Stimulated activated CD4-positive, alpha-beta T cell treated with anti-CD3 and anti-CD28 coated beads, Interleukin-1b, Interleukin-23, amount 100 ng/mL, for 1 hour (primary cell): ENCODE results near the gene DNAJA2.
"Not testable (repeated sequence)": the region's sequence is repeated elsewhere in the genome, so short reads cannot be mapped to it uniquely, and the experiment has no call there.

Source experiments
- DNase-seq, 2 donors: peaks; one replicate each; pipeline ENCODE4 v3.0.0-alpha.2; 2020; ENCODE audit warnings: low read depth in 2 of 2

Gene DNAJA2

DNA sequence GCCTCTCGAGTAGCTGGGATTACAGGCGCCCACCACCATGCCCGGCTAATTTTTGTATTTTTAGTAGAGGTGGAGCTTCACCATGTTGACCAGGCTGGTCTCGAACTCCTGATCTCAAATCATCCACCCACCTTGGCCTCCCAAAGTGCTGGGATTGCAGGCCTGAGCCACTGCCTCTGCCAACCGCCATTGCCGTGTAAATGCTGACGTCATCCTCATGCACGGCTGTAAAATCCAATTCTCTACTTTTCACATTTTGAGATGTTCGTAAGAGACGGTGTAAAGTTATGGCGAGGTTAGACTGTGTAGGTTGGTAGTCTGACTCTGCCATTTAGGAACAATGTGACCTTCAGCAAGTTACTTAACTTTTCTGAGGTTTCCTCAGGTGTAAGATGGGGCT lies 1.7 kb upstream of the DNAJA2 start:
- DNase-seq, result no peak

- no peak for DNase-seq
Observed at GRCh38 chr16:46974352-46974751, 878 bp upstream of the DNAJA2 start.

DNA sequence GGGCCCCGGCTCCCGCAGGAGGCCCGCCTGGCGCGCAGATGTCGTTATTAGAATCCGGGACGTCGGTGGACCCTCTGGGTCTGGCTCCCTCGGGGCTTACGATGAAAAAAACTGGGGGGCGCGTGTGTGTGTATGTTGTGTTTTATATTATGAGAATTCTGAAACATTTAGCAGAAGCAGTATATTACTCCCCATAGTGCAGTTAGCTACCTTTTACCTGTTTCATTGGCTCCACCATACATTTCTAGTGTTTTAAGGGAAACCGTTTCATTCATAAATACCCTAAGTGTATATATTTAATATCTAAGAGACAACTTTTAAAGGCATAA lies 486 bp upstream of the DNAJA2 start:
- DNase-seq, result no peak

DNA sequence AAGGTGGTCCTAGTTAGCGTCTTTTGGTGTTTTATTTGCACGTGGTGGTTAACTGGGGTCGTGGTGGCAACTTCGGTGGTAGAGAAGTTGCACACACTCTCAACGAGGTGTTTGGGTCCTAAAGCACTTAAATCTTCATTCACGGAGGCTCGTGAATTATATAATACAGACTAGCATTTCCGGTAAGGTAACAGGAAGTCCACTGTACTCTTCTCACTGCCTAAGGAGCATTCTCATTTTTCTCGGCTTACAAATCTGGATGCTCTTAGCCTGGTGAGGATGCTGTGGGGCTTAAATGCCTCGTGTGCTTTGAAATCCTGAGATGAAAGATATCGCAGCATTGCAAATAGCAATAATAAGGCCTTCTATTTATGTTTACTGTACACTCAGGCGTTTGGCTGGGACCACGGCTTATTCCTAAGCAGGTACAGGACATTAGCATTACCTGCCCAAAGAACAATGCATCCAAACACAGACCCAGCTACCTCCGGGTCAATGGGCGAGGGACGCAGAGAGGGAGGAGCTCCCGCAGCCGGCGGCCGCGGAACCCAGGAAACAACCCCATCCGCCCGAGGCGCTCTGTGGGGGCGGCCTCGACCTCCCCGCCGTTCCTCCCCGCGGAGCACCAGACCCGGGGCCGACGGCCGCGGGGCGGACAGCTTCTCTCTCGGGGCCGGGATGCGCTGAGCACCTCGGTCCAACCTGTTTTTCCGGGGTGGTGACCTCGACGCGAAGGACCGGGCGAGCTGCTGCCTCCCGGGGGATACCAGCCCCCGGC lies 856 bp downstream of the DNAJA2 start:
- DNase-seq, result no peak

- DNase-seq, result no peak
Observed at GRCh38 chr16:46971271-46971670, 2.2 kb downstream of the DNAJA2 start.

GRCh38 chr16:46970089-46970488 lies 3.4 kb downstream of the DNAJA2 start:
- DNase-seq, result no peak

- DNase-seq, result no peak
Observed at GRCh38 chr16:46968063-46968435, 5.4 kb downstream of the DNAJA2 start.

- no peak for DNase-seq
Observed at GRCh38 chr16:46962629-46963028, 10.8 kb downstream of the DNAJA2 start.

- DNase-seq, result no peak
Observed at GRCh38 chr16:46961373-46962353, 11.8 kb downstream of the DNAJA2 start.

- DNase-seq, result no peak
Observed at GRCh38 chr16:46954562-46954961, 18.9 kb downstream of the DNAJA2 start.

GRCh38 chr16:46950009-46950408 lies 23.5 kb downstream of the DNAJA2 start:
- DNase-seq, result no peak

GRCh38 chr16:46949241-46949892 lies 24.1 kb downstream of the DNAJA2 start:
- no peak for DNase-seq

GRCh38 chr16:46948548-46949166 lies 24.8 kb downstream of the DNAJA2 start:
- DNase-seq, result no peak

DNA sequence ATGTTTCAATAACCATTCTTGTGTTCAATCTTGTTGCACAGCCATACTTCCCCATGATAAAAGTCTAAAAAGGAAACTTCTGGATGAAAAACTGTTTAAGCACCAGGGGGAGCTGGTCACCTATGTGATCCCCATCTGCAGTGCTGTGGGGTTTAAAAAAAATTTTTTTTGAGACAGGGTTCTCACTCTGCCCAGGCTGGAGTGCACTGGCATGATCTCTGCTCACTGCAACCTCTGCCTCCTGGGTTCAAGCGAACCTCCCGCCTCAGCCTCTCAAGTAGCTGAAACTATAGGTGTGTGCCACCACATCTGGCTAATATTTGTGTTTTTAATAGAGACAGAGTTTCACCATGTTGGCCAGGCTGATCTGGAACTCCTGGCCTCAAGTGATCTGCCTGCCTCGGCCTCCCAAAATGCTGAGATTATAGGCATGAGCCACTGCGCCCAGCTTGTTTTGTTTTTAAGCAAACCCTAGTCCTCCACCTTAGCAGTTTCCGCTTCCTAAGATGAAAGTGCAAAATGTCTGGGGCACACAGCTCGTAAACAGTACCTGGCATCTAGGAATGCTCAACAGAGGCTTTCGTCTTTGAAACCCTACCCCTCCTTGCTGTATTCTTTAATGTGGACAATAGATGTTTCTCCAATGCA lies 25.4 kb downstream of the DNAJA2 start:
- DNase-seq, result no peak

- not testable (repeated sequence) for DNase-seq
Observed at GRCh38 chr16:46944713-46945112, 28.8 kb downstream of the DNAJA2 start.

- DNase-seq, result no peak
Observed at GRCh38 chr16:46937536-46937935, 35.9 kb downstream of the DNAJA2 start.

DNA sequence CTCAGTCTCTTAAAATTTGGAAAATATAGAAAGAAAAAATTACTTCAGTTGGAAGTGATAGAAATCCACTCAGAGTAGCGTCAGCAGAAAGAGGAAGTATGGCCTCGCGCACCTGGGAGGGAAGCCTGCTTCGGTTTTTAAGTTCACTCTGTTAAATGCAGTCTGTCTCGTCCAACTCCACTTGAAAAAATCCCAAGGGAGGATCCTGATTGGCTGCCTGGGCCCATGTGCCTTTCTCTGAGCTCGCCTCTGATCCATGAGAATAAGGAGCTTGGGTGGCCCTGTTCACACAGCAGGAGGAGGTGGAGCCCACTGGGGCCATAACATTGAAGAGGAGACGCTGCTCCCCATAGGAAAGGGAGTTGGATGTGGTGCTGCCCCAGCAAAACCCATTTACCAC lies 40.7 kb downstream of the DNAJA2 start:
- no peak for DNase-seq

DNA sequence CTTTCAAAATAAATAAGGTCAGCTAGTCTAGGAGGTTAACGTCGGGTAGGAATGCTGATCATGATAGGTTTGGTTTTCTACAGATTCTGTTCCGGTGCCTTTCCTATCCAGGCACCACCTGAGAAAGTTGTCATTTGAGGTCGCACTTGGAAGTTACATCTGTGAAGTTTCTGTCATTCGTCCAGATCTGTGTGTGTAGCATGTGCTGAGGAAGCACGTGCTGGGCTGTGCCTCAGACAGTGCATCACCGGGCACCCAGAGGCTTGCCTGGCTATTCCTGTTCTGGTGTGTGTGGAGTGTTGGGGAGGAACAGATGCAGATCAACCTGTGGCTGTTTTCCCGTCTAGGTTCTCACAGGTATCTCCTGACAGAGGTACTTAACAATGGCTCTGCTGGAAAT lies 42.6 kb downstream of the DNAJA2 start:
- DNase-seq, result no peak

GRCh38 chr16:46929378-46930332 lies 43.8 kb downstream of the DNAJA2 start:
- peak; percentile 23 to 54 for DNase-seq

- no peak for DNase-seq
Observed at GRCh38 chr16:46928811-46929210, 44.7 kb downstream of the DNAJA2 start.
